CD4-positive, alpha-beta T cell treated with Interleukin-4 for 1 hour (primary cell): ENCODE measurements around the gene ZNF10.

Source experiments
- DNase-seq, 2 donors: peaks; one replicate each; pipeline ENCODE4 v3.0.0-alpha.2; 2020 to 2022

The ZNF10 gene

GRCh38 chr12:133130038-133130807, at the start of gene ZNF10, which contains the start of gene ZNF891:
ZNF10 (plus strand) TSS chr12:133130627; CDS start chr12:133144493, 13,866 bp downstream.
ZNF891 (minus strand) TSS chr12:133130274; CDS start chr12:133121918, 8,356 bp downstream.
- peak; percentile 96 to 97 for DNase-seq

- peak in 1 of 2 donors; percentile 11 for DNase-seq
Observed at GRCh38 chr12:133081159-133081780, 49.2 kb upstream of the ZNF10 start.

GRCh38 chr12:133083345-133083744, 47.1 kb upstream of the ZNF10 start:
- no peak for DNase-seq

- no peak for DNase-seq
Observed at GRCh38 chr12:133105620-133106019, 24.8 kb upstream of the ZNF10 start.

DNA sequence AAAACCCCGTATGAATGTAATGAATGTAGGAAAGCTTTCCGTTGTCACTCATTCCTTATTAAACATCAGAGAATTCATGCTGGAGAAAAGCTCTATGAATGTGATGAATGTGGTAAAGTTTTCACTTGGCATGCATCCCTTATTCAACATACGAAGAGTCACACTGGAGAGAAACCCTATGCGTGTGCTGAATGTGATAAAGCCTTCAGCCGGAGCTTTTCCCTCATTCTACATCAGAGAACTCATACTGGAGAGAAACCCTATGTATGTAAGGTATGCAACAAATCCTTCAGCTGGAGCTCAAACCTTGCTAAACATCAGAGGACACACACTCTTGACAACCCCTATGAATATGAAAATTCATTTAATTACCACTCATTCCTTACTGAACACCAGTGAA, 24.2 kb upstream of the ZNF10 start:
- no peak for DNase-seq

DNA sequence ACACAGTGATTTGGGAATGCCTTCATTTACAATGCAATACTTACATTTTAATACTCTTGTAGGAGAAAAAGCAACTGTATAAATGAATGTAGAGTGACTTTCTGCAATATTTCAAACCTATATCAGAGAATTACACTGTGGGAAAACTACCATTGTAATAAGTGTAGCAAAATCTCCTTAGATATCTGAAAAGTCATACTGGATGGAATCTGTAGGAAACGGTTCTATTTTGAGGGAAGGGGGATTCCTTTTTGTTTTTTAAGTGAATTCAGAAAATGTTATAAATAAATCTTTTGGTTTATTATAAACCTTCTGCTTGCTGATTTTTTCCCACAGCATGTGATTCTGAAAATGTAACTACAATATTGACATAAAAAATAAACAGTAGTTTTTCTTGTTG, 23.3 kb upstream of the ZNF10 start:
- DNase-seq: no peak

- no peak for DNase-seq
Observed at GRCh38 chr12:133108150-133108549, 22.3 kb upstream of the ZNF10 start.

DNA sequence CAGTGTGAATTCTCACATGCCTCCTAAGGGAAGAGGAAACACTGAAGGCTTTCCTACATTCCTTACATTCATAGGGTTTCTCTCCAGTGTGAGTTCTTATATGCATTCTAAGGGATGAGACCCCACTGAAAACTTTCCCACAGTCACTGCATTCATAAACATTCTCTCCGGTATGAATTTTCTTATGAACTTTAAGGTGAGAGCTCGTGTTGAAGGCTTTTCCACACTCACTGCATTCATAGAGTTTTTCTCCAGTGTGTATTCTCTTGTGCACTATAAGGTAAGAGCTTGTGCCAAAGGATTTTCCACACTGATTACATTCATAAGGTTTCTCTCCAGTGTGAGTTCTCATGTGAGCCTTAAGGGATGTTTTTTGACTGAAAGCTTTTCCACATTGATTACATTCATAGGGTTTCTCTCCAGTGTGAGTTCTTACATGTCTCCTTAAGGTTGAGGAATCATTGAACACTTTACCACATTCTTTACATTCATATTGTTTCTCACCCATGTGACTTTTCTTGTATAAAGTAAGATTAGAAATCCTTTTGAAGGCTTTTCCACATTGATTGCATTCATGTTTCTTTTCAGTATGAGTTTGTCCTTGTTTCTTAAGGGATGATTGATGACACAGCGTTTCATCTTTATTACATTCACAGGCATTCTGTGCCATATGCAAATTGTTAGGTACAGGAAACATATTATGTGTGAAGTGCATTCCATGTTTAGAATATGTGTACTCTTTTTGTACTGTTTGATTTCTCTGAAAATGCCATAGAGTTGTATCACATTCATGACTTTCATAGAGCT, 9.8 kb upstream of the ZNF10 start:
- no peak for DNase-seq

DNA sequence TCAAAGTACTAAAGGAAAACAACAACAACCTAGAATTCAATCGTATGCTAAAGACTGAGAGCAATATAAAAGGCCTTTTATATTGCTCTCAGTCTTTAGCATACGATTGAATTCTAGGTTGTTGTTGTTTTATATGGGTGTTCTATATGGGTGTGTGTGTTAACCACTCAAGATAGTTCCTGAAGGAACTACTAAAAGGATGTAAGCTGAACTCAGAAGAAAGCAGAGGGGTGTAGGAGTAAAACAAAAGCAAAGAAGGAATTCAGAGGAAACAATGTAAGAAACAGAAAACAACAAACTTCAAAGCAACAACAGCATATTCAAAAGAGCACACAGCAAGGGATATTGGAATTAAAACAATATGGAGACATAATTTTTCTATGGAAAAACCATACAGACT, 5.8 kb upstream of the ZNF10 start:
- DNase-seq: no peak

GRCh38 chr12:133129368-133130037, 924 bp upstream of the ZNF10 start:
- no peak for DNase-seq

DNA sequence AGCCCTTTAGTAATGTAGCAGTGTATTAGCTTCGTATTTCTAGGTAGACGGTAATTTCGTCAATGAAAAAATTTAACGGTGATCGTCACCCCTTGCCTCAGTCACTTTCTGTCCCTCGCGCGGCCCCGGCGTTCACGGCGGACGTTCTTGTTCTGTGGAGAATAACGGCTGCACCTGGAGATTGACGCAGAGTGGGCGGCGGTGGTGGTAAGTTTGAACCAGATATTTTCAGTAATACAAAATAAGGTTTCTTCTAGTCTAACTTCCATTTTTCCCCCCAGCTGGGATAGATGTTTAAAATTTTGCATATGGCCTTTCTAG, 341 bp downstream of the ZNF10 start:
- DNase-seq: no peak

DNA sequence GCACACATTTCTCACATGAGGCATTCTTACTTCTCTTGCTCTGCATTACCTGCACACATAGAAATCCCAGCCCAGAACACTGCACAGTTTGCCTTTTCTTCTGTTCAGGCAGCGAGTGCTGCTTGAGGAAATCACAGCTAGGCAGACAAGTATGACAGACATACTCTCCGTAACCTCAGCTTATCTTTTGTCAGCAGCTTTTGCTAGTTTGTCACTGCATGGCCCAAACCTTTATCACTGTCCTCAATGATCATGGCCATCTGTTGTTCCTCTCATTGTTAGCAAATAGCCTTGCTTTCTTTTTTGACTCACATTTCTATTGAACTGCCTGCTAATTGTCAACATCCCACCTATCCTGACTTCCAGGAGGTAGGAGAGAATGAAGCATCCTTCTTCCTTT, 5.3 kb downstream of the ZNF10 start:
- no peak for DNase-seq

GRCh38 chr12:133145981-133146380, 15.6 kb downstream of the ZNF10 start:
- no peak for DNase-seq

- DNase-seq: no peak
Observed at GRCh38 chr12:133156125-133156690, 25.8 kb downstream of the ZNF10 start.

- DNase-seq: no peak
Observed at GRCh38 chr12:133165776-133166175, 35.3 kb downstream of the ZNF10 start.

- no peak for DNase-seq
Observed at GRCh38 chr12:133172491-133172890, 42.1 kb downstream of the ZNF10 start.

DNA sequence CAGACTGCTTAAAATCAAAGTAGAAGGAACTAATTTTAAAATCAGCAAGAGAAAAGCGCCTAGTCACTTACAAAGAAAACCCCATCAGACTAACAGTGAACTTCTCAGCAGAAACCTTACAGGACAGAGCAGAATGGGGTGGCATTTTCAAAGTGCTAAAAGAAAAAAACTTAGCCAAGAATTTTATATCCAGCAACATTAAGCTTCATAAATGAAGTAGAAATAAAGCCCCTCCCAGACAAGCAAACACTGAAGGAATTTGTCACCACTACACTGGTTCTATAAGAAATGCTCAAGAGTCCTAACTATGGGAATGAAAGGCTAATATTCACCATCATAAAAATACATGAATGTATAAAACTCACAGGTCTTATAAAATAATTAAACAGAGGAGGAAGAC, 44.5 kb downstream of the ZNF10 start:
- no peak for DNase-seq

GRCh38 chr12:133180669-133181068, 50.2 kb downstream of the ZNF10 start:
- DNase-seq: no peak

- DNase-seq: peak; percentile 92 to 93
Observed at GRCh38 chr12:133181238-133181959, 51.0 kb downstream of the ZNF10 start, which contains the start of gene ZNF268. ZNF268 (plus strand) TSS chr12:133181495; CDS start chr12:133181998, 503 bp downstream.

DNA sequence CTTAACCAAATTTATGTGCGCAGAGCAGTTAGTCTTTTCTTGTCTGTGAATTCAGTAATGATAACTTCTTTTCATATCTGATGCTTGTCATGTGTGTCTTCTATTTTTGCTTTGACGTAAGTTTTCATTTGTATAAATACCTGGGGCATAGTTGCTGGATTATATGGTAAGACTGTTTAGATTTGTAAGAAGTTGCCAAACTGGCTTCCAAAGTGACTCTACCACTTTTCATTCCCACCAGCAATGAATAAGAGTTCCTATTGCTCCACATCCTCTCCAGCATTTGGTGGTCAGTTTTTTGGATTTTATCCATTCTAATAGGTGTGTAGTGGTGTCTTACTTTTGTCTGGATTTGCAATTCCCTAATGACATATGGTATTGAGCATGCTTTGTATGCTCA, 59.7 kb downstream of the ZNF10 start:
- DNase-seq: no peak

GRCh38 chr12:133192847-133193246, 62.4 kb downstream of the ZNF10 start:
- DNase-seq: no peak

DNA sequence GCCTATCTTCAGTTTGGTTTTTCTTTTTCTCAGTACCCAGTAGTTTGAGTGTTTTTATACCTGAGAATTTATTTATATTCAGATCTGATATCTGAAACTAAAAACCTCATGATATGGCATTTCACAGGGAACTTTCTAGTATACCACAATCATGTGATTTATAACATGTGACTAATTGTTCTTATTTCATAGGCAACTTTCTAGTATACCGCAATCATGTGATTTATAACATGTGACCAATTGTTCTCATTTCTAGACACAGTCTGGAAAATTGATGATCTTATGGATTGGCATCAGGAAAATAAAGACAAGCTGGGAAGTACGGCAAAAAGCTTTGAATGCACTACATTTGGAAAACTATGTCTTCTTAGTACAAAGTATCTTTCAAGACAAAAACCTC, 71.5 kb downstream of the ZNF10 start:
- DNase-seq: no peak
